Vagina (tissue), 2 donors: Measurements from ENCODE around the gene KRTAP9-1. TPM values are rescaled to one million over a fixed set of nuclear protein-coding genes. Genes with fewer than 3 reads are reported as not detected.
"Not testable (repeated sequence)": the region's sequence is repeated elsewhere in the genome, so short reads cannot be mapped to it uniquely, and the experiment has no call there.

ENCODE experiments used
- DNase-seq, 2 donors: peaks; one replicate each; pipeline ENCODE4 v3.0.0-alpha.2; 2017; ENCODE audit errors: extremely low spot score in 2 of 2
- H3K27ac ChIP-seq: fragments of 200-600 bp; sonication (generic); one replicate; pipeline ENCODE4 v1.5.1; 2019
- H3K27me3 ChIP-seq: fragments of 200-600 bp; sonication (generic); one replicate; pipeline ENCODE4 v1.5.1; 2019
- H3K36me3 ChIP-seq, 2 donors: fragments of 200-600 bp; sonication (generic); one replicate each; pipeline ENCODE4 v1.5.1; 2017 to 2019
- H3K4me1 ChIP-seq: fragments of 200-600 bp; sonication (generic); one replicate; pipeline ENCODE4 v1.5.1; 2019
- H3K4me3 ChIP-seq, 2 donors: fragments of 200-600 bp; sonication (generic); 1 replicate in 1 of 2; 2 replicates in 1 of 2; pipeline ENCODE4 v1.5.1; 2016 to 2019
- H3K9me3 ChIP-seq: fragments of 200-600 bp; sonication (generic); one replicate; pipeline ENCODE4 v1.5.1; 2019
- CTCF ChIP-seq, 3 experiments: fragments of 450-650 bp in 2 of 3; fragments of 200-600 bp in 1 of 3; sonication (generic) in 1 of 3; IDR thresholded peaks; one replicate each; pipeline ENCODE4 v1.5.1; 2017 to 2019; ENCODE audit warnings: antibody characterized with exemption in 3 of 3, mild to moderate bottlenecking in 2 of 3, moderate library complexity in 2 of 3
- POLR2A ChIP-seq, 2 donors: fragments of 450-650 bp; IDR thresholded peaks; one replicate each; pipeline ENCODE4 v1.6.1; 2017; ENCODE audit warnings: antibody characterized with exemption in 2 of 2, mild to moderate bottlenecking in 2 of 2, moderate library complexity in 2 of 2
- POLR2AphosphoS5 ChIP-seq, 2 donors: sonication (generic); formaldehyde crosslinking; IDR thresholded peaks; one replicate each; pipeline ENCODE4 v1.9.0; 2017; ENCODE audit warnings: antibody characterized with exemption in 2 of 2, mild to moderate bottlenecking in 2 of 2, low read depth in 1 of 2; ENCODE audit not compliant: insufficient read depth in 1 of 2
- intact Hi-C: fragments of 100-400 bp; cut with DNase I; formaldehyde crosslinking; loops from one replicate; pipeline ENCODE4 v1.15.1; 2023
- total RNA-seq: library from RNA; depleted of rRNA; stranded (reverse); fragments of >200 nt; gene quantifications from one replicate; pipeline ENCODE4 v1.2.3, GENCODE V29; 2016

KRTAP9-1 gene
- total RNA-seq, 1 donor from 2014 or later = not detected

GRCh38 chr17:41147531-41148204 lies 42.0 kb upstream of the KRTAP9-1 start:
- H3K9me3 ChIP-seq = no peaks in the 10 kb centered on the region
- H3K27ac ChIP-seq = no peak overlapping the region
- DNase-seq = no peak
- no peaks in the 10 kb centered on the region for H3K27me3 ChIP-seq
- intact Hi-C loops = no loop called here
- no peak for TF ChIP-seq POLR2AphosphoS5 (IDR thresholded peaks at IDR 0.05; ENCODE audit: insufficient read depth in 1 of 2, low read depth in 1 of 2)
- no peak for TF ChIP-seq CTCF (IDR thresholded peaks at IDR 0.05)
- TF ChIP-seq POLR2A (IDR thresholded peaks at IDR 0.05) = no peak
- H3K36me3 ChIP-seq = no peaks in the 10 kb centered on the region
- H3K4me1 ChIP-seq = no peaks in the 10 kb centered on the region
- H3K4me3 ChIP-seq = no peak overlapping the region

DNA sequence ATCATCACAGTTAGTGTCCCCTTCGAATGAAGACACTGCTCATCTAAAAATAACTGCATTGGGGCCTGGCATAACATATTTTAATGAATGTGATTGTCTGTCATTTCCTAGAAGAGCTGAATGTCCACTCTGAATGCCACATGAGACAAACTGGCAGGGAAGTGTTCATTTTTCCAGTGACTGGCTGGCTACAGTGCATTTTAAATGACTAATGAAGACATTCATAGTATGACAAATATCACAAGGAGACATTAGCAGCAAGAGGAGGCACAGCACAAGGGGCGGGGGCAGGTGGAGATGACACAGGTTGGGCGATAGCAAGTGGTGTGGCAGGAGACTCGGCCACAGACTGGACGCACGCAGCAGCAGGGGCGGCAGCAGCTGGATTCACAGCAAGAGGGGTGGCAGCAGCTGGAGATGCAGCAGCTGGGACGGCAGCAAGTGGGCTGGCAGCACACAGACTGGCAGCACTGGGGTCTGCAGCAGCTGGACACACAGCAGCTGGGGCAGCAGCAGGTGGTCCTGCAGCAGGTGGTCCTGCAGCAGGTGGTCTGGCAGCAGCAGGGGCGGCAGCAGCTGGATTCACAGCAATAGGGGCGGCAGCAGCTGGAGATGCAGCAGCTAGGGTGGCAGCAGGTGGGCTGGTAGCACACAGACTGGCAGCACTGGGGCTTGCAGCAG lies 40.6 kb upstream of the KRTAP9-1 start:
- intact Hi-C loops, H3K27ac ChIP-seq, H3K27me3 ChIP-seq, H3K9me3 ChIP-seq, DNase-seq, H3K36me3 ChIP-seq, H3K4me3 ChIP-seq, H3K4me1 ChIP-seq: not testable (repeated sequence)

GRCh38 chr17:41149652-41149985 lies 40.1 kb upstream of the KRTAP9-1 start, which contains the start of gene KRTAP4-5:
TSS of gene KRTAP4-5 (minus strand) at chr17:41149825. CDS start at chr17:41149767, 58 bp downstream.
- no peak for TF ChIP-seq POLR2A (IDR thresholded peaks at IDR 0.05)
- no peak for TF ChIP-seq CTCF (IDR thresholded peaks at IDR 0.05)
- TF ChIP-seq POLR2AphosphoS5 (IDR thresholded peaks at IDR 0.05; ENCODE audit: insufficient read depth in 1 of 2, low read depth in 1 of 2) = no peak
- no peaks in the 10 kb centered on the region for H3K4me1 ChIP-seq
- H3K36me3 ChIP-seq = no peaks in the 10 kb centered on the region
- no peak within 1 kb of the TSS for H3K27ac ChIP-seq
- H3K4me3 ChIP-seq = no peak within 1 kb of the TSS
- DNase-seq = no peak
- intact Hi-C loops = no loop called here
- H3K9me3 ChIP-seq = no peaks in the 10 kb centered on the region
- no peaks in the 10 kb centered on the region for H3K27me3 ChIP-seq

DNA sequence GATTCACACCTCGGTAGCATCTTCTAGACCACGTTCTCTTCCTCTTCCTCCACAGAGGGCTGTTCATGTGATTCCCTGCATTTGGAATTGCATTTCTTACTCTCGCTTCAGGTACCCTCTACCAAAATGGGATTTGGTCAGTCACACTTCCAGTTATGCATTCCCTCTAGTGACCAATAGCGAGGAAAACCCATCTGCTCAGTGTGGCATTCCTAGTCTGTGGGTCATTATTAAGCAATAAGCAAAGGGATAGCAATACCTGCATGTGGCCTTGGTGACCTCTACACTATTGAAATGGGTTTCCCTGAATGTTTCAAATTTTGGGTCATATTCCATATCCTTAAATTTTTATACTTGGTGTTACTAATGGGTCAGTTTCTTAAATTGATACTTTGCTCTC lies 39.7 kb upstream of the KRTAP9-1 start:
- H3K4me3 ChIP-seq = no peak overlapping the region
- intact Hi-C loops = no loop called here
- H3K27ac ChIP-seq = no peak overlapping the region
- DNase-seq = no peak
- TF ChIP-seq POLR2A (IDR thresholded peaks at IDR 0.05) = no peak
- TF ChIP-seq CTCF (IDR thresholded peaks at IDR 0.05) = no peak
- TF ChIP-seq POLR2AphosphoS5 (IDR thresholded peaks at IDR 0.05; ENCODE audit: insufficient read depth in 1 of 2, low read depth in 1 of 2) = no peak
- H3K27me3 ChIP-seq = no peaks in the 10 kb centered on the region
- H3K36me3 ChIP-seq = no peaks in the 10 kb centered on the region
- H3K4me1 ChIP-seq = no peaks in the 10 kb centered on the region
- no peaks in the 10 kb centered on the region for H3K9me3 ChIP-seq

- no peak overlapping the region for H3K27ac ChIP-seq
- TF ChIP-seq POLR2AphosphoS5 (IDR thresholded peaks at IDR 0.05; ENCODE audit: insufficient read depth in 1 of 2, low read depth in 1 of 2) (no peak), CTCF (IDR thresholded peaks at IDR 0.05) (no peak), POLR2A (IDR thresholded peaks at IDR 0.05) (no peak)
- DNase-seq = no peak
- intact Hi-C loops = no loop called here
- H3K27me3 ChIP-seq = no peaks in the 10 kb centered on the region
- H3K36me3 ChIP-seq = no peaks in the 10 kb centered on the region
- no peak overlapping the region for H3K4me3 ChIP-seq
- no peaks in the 10 kb centered on the region for H3K9me3 ChIP-seq
- no peaks in the 10 kb centered on the region for H3K4me1 ChIP-seq
Measured at GRCh38 chr17:41151525-41151924, 38.2 kb upstream of the KRTAP9-1 start.
